Measurements from ENCODE around the gene SHPK.
A peak's percentile ranks its signal among the peaks of the same experiment; 100 is the strongest.

Gene SHPK

DNA sequence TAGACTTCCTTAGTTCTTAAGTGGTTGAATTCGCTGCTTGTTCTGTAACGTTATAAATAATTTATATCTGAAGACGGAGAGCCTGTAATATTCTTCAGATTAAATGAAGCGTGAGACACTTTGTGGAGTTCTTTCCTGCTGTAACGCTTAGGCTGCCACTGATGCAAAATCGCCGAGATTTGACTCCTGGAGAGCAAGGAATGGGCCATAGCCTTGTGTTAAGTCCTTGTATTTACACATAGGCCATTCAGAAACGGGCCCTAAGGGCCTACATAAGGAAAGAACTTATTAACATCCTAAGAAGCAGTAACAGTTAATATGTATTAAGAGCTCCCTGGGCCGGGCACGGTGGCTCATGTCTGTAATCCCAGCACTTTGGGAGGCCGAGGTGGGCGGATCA, 33.5 kb upstream of the SHPK start:
- Histone ChIP-seq H2BK120ac (ENCODE audit: low read depth, low read length) (no peak overlapping the region), H3K27ac (replicated peaks; ENCODE audit: low read length) (no peak overlapping the region), H3K4me2 (ENCODE audit: insufficient read depth, low read length, poor library complexity, severe bottlenecking) (peak overlapping the region; percentile 72)

DNA sequence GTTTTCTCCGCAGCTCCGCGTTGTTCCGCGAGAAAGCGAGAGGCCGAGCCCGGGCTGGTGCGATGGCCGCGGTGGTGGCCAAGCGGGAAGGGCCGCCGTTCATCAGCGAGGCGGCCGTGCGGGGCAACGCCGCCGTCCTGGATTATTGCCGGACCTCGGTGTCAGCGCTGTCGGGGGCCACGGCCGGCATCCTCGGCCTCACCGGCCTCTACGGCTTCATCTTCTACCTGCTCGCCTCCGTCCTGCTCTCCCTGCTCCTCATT, 33.0 kb upstream of the SHPK start:
- Histone ChIP-seq H3K27ac (replicated peaks; ENCODE audit: low read length) (no peak overlapping the region), H3K14ac (ENCODE audit: low read length) (peak overlapping the region; percentile 94), H2AFZ (ENCODE audit: low read length) (peak overlapping the region; percentile 93), H2BK15ac (ENCODE audit: low read length) (no peak overlapping the region), H3K4me2 (ENCODE audit: insufficient read depth, low read length, poor library complexity, severe bottlenecking) (peak overlapping the region; percentile 72), H4K8ac (ENCODE audit: low read depth, low read length) (peak overlapping the region; percentile 76), H3K4me3 (ENCODE audit: low read length in 2 of 2) (peak overlapping the region; percentile 94 to 97), H3K36me3 (replicated peaks in 1 of 2; ENCODE audit: control insufficient read depth in 2 of 2, insufficient read depth in 2 of 2, low read length in 2 of 2) (peaks cover 8 to 30% of the 10 kb centered on the region in 2 donors), H3K4me1 (ENCODE audit: control insufficient read depth in 2 of 2, insufficient read depth in 1 of 2, low read depth in 1 of 2, low read length in 2 of 2) (peaks cover 9 to 12% of the 10 kb centered on the region in 2 donors), H3K4ac (ENCODE audit: low read length) (peak overlapping the region; percentile 96), H3K79me1 (ENCODE audit: low read depth, low read length) (peaks cover 13% of the 10 kb centered on the region), H2AK5ac (ENCODE audit: low read depth, low read length) (peak overlapping the region; percentile 95), H3K18ac (ENCODE audit: low read length) (peak overlapping the region; percentile 93), H3K23ac (ENCODE audit: low read depth, low read length, poor library complexity) (peak overlapping the region; percentile 98), H3K9me3 (replicated peaks in 1 of 2; ENCODE audit: control insufficient read depth in 2 of 2, insufficient read depth in 1 of 2, low read depth in 1 of 2, low read length in 2 of 2) (no peaks in the 10 kb centered on the region), H2BK5ac (ENCODE audit: low read length) (peak overlapping the region; percentile 93), H3K27me3 (ENCODE audit: control insufficient read depth in 3 of 3, insufficient read depth in 3 of 3, low read depth in 1 of 3, low read length in 3 of 3) (no peaks in the 10 kb centered on the region), H3K9ac (ENCODE audit: low read depth, low read length, poor library complexity) (peak overlapping the region; percentile 98), H2BK12ac (ENCODE audit: low read length) (no peak overlapping the region), H2BK120ac (ENCODE audit: low read depth, low read length) (no peak overlapping the region), H4K91ac (ENCODE audit: low read depth, low read length, poor library complexity) (no peak overlapping the region)
- no peak for DNase-seq (ENCODE audit: low spot score)
- WGBS, 2 donors (ENCODE audit: extremely low coverage in 2 of 2, insufficient read length in 2 of 2, insufficient replicate concordance in 1 of 2): no CpG with 5 or more reads among the region's 32 CpGs

More for the DNA sequence above, 33.5 kb upstream of the SHPK start:
- Histone ChIP-seq H2BK12ac (ENCODE audit: low read length) (no peak overlapping the region), H3K18ac (ENCODE audit: low read length) (no peak overlapping the region), H3K27me3 (ENCODE audit: control insufficient read depth in 3 of 3, insufficient read depth in 3 of 3, low read depth in 1 of 3, low read length in 3 of 3) (no peaks in the 10 kb centered on the region), H3K14ac (ENCODE audit: low read length) (no peak overlapping the region), H3K4me3 (ENCODE audit: low read length in 2 of 2) (peak overlapping the region; percentile 94 to 97), H3K4ac (ENCODE audit: low read length) (no peak overlapping the region), H4K8ac (ENCODE audit: low read depth, low read length) (no peak overlapping the region), H3K9ac (ENCODE audit: low read depth, low read length, poor library complexity) (no peak overlapping the region), H2BK15ac (ENCODE audit: low read length) (no peak overlapping the region), H3K23ac (ENCODE audit: low read depth, low read length, poor library complexity) (no peak overlapping the region), H3K36me3 (replicated peaks in 1 of 2; ENCODE audit: control insufficient read depth in 2 of 2, insufficient read depth in 2 of 2, low read length in 2 of 2) (peaks cover 5 to 25% of the 10 kb centered on the region in 2 donors), H4K91ac (ENCODE audit: low read depth, low read length, poor library complexity) (no peak overlapping the region), H3K9me3 (replicated peaks in 1 of 2; ENCODE audit: control insufficient read depth in 2 of 2, insufficient read depth in 1 of 2, low read depth in 1 of 2, low read length in 2 of 2) (no peaks in the 10 kb centered on the region), H2AK5ac (ENCODE audit: low read depth, low read length) (no peak overlapping the region), H2BK5ac (ENCODE audit: low read length) (no peak overlapping the region), H3K4me1 (ENCODE audit: control insufficient read depth in 2 of 2, insufficient read depth in 1 of 2, low read depth in 1 of 2, low read length in 2 of 2) (peaks cover 11 to 14% of the 10 kb centered on the region in 2 donors), H2AFZ (ENCODE audit: low read length) (no peak overlapping the region), H3K79me1 (ENCODE audit: low read depth, low read length) (peaks cover 13% of the 10 kb centered on the region)
- no CpG with 5 or more reads among the region's 12 CpGs for WGBS, 2 donors (ENCODE audit: extremely low coverage in 2 of 2, insufficient read length in 2 of 2, insufficient replicate concordance in 1 of 2)
- DNase-seq (ENCODE audit: low spot score): no peak

DNA sequence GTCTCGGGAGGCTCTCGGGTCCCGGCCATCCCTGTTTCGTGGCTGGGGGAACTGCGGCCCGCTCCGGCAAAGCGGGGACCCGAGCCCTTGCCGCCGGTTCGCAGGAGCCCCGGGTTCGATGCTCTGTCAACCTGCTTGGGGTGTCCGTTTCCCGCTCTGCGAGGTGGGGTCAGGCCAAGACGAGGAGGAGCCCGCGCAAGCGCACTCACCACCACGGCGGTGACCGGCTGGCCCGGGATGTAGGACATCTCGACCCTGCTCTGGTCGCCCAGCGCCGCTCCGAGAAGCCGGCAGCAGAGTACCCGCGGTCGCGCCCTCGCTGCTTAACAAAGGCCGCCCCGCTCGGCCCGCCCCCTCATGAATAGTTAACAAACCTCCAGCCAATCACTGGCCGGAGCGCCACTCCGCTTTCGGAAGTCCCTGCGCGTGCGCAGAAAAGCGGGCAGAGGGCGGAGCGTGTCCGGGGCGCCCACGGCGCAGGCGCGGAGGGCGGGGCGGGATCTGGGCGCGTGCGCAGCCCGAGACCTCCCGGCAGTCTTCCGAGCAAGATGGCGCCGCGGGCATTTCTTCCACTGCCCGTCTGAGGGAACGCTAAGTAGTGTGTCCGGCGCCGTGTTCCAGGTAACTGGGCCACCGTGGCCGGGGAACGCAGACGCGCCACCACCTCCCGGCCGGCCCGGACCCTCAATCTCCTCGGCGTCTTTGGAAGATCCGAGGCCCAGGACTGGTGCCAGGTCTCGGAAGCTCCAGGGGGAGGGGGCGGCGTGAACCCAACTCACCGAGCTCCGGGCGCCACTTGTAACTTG, 32.4 kb upstream of the SHPK start, which contains the start of the genes EMC6 and TAX1BP3:
Gene EMC6, plus strand, starts transcription at position 534 of the 806 bp plus-strand sequence. CDS start 335 bp downstream, outside the sequence.
Gene TAX1BP3, minus strand, starts transcription at position 300 of the 806 bp plus-strand sequence. Its CDS starts 52 bp downstream, at position 248.
- peak within 1 kb of the TSS; percentile 76 for H4K8ac ChIP-seq (ENCODE audit: low read depth, low read length)
- H3K79me1 ChIP-seq (ENCODE audit: low read depth, low read length): peaks cover 13% of the 10 kb centered on the region
- H3K23ac ChIP-seq (ENCODE audit: low read depth, low read length, poor library complexity): peak within 1 kb of the TSS; percentile 98
- no peak within 1 kb of the TSS for H4K91ac ChIP-seq (ENCODE audit: low read depth, low read length, poor library complexity)
- peak within 1 kb of the TSS; percentile 99 for H2BK5ac ChIP-seq (ENCODE audit: low read length)
- peak within 1 kb of the TSS; percentile 100 for H2AFZ ChIP-seq (ENCODE audit: low read length)
- H2AK5ac ChIP-seq (ENCODE audit: low read depth, low read length): peak within 1 kb of the TSS; percentile 95
- H2BK15ac ChIP-seq (ENCODE audit: low read length): no peak within 1 kb of the TSS
- peak within 1 kb of the TSS; percentile 97 for H3K4me2 ChIP-seq (ENCODE audit: insufficient read depth, low read length, poor library complexity, severe bottlenecking)
- peaks cover 9 to 36% of the 10 kb centered on the region in 2 donors for H3K36me3 ChIP-seq (replicated peaks in 1 of 2; ENCODE audit: control insufficient read depth in 2 of 2, insufficient read depth in 2 of 2, low read length in 2 of 2)
- peak within 1 kb of the TSS; percentile 98 for H3K9ac ChIP-seq (ENCODE audit: low read depth, low read length, poor library complexity)
- H3K4me3 ChIP-seq (ENCODE audit: low read length in 2 of 2): peak within 1 kb of the TSS; percentile 94 to 97
- peak within 1 kb of the TSS; percentile 99 for H3K27ac ChIP-seq (replicated peaks; ENCODE audit: low read length)
- no CpG with 5 or more reads among the region's 89 CpGs for WGBS, 2 donors (ENCODE audit: extremely low coverage in 2 of 2, insufficient read length in 2 of 2, insufficient replicate concordance in 1 of 2)
- H2BK120ac ChIP-seq (ENCODE audit: low read depth, low read length): no peak within 1 kb of the TSS
- H3K18ac ChIP-seq (ENCODE audit: low read length): peak within 1 kb of the TSS; percentile 99
- peak within 1 kb of the TSS; percentile 96 for H3K4ac ChIP-seq (ENCODE audit: low read length)
- H3K4me1 ChIP-seq (ENCODE audit: control insufficient read depth in 2 of 2, insufficient read depth in 1 of 2, low read depth in 1 of 2, low read length in 2 of 2): peaks cover 9% of the 10 kb centered on the region in 2 donors
- peak within 1 kb of the TSS; percentile 64 for H2BK12ac ChIP-seq (ENCODE audit: low read length)
- DNase-seq (ENCODE audit: low spot score): peak; percentile 99
- no peaks in the 10 kb centered on the region for H3K9me3 ChIP-seq (replicated peaks in 1 of 2; ENCODE audit: control insufficient read depth in 2 of 2, insufficient read depth in 1 of 2, low read depth in 1 of 2, low read length in 2 of 2)
- peak within 1 kb of the TSS; percentile 94 for H3K14ac ChIP-seq (ENCODE audit: low read length)
- no peaks in the 10 kb centered on the region for H3K27me3 ChIP-seq (ENCODE audit: control insufficient read depth in 3 of 3, insufficient read depth in 3 of 3, low read depth in 1 of 3, low read length in 3 of 3)

All from neuronal stem cell (in vitro differentiated cells).